HG03575 (cell line): ENCODE results near the gene IDH3A.
"Not testable (repeated sequence)": the region's sequence is repeated elsewhere in the genome, so short reads cannot be mapped to it uniquely, and the experiment has no call there.

Source experiments
- ATAC-seq: cut with Tn5 transposase; IDR thresholded peaks from one replicate; pipeline ENCODE4 v1.9.1; 2021; ENCODE audit not compliant: unreplicated experiment, insufficient number of reproducible peaks, low FRiP score; ENCODE audit errors: extremely low read depth

The IDH3A gene

DNA sequence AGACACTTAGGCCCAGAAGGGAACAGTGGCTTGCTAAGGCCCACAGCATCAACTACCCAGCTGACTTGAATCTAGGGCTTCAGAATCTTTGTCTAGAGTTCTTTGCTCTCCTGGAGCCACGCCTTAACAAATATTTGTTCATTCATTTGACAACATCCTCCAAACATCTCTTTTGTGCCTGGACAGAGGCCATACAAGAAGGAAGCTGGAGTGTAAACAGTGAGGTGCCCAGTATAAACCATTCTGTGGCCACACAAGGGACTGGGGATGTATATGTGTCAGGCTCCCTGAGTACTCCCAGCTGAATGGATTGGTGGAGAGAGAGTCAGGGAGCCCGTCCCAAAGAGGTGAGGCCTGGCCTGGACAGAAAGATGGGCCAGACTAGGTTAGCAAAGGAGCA lies 21.3 kb upstream of the IDH3A start:
- ATAC-seq, result no peak

DNA sequence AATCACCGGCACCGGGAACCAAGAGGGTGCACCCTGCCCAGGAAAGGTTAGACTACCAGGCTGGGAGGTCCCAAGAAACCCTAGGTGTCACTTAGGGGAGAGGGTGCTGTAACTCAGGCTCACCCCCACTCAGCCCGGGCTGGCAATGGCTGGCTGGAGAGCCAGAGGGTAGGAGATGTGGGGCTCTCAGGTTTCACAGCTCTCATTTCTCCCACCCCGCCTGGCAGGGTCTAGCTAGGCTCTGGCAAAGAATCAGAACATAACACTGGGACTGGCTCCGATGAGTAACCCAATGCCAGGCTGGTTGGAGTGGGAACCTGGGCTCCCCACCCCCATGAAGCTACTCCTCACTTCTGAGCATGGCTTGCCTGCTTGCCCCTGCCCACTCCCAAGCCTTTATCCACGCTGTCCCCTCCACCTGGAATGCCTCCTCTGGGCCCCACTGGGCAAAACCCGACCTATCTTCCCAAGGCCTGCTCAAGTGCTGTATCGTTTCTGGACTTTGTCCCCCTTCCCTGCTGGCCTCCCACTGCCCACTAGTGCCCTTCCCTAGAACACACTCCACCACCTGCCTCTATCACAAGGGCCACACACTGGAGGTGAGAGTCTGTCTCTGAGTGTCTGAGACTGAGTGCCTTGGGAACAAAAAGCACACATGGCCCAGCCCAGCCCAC lies 19.9 kb upstream of the IDH3A start:
- no peak for ATAC-seq

DNA sequence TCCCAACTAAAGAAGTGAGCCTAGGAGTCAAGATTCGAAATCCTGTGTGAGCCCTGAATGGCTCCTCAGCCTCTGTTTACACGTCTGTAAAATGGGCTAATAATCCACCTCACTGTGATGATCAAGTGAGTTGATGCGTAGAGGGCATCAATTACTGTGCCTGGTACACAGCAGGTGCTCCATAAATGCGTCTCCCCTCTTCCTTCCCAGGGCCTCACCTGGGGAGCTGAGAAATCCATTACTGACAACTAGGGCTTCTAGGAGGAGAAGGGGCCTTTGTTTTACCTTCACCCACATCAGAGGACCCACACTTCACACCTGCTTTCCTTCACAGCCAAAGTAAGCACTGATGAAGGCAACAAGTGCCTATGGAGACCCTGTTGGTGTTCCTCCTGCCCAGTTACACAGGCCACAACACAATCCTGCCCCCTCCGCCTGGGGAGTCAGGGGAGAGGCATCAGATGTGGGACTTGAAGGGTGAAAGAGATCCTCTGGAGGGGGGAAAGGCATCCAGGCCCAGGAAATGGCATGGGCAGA lies 19.3 kb upstream of the IDH3A start:
- ATAC-seq, result no peak

DNA sequence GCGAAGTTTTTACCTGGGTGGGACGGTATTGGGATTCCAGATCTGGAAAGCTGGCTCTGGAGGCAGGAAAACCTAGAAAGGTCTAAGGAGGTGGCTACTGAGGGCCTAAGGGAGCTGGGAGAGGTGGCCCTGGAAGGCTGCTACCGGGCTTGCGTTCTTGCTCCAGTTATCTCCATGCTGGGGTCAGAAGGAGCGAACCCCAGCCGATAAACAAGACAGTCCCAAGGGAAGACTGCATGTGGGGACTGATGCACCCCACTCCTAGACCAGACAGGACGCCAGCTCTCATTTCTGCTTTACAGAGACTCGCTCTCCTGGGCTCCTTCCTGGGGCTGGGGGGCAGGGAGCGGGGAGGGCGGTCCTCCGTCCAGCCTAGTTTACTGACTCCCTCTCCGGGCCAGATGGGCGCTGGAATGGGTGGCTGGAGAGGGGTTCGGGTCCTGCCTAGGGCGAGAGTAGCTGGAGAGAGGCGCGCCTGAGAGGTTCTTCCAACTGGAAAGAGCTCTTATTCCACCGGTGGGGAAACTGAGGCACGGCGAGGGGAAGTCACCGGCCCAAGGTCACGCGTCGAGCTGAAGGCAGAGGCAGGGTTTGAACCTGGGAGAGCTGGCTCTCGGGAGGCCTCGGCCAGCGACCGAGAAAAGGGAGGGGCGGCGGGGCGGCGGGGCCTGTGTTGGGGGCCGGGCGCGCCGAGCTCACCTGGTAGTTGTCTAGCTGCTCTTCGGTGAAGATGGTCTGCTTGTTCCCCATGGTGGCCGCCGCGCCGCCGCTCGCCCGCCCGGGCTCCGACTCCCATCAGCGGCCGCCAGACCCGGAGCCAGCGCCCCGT lies 18.5 kb upstream of the IDH3A start:
- ATAC-seq, result no peak

DNA sequence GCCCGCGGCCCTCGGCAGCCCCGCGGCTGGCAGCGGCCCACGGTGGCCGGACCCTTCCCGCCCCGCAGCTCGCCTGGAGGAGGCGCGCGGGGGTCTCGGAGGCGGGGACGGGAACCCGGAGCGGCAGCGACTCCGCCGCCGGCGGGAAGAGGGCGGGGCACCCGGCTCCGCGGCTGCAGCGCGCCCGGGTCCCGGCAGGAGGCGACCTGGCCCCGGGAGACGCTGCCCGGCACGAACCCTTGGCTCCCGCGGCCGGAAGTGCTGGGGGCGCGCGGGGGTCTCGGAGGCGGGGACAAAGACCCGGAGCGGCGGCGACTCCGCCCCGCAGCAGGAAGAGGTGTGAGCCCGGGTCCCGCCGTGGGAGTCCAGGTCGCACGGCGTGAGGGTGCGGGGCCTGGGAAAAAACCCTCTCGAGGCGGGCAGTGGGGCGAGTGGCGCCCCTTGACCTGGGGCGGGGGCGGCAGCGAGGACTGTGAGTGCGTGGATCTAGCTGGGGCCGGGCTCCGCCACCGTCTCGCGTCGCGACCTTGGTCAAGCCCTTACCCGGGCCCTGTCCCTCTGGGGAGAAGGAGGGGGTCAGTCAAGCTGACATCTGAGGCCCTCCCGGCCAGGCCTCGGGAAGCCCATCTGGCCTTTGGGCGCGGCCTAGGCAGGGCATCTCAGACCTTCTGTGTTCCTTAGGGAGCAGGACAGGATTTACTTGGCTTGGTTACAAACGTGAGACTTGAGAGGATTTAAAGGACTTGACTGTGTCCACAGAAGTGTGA lies 17.7 kb upstream of the IDH3A start, which contains the start of gene CIB2:
CIB2 (minus strand) TSS at position 151 of the 767 bp plus-strand sequence. CDS start 230 bp downstream, outside the sequence.
- no peak for ATAC-seq

DNA sequence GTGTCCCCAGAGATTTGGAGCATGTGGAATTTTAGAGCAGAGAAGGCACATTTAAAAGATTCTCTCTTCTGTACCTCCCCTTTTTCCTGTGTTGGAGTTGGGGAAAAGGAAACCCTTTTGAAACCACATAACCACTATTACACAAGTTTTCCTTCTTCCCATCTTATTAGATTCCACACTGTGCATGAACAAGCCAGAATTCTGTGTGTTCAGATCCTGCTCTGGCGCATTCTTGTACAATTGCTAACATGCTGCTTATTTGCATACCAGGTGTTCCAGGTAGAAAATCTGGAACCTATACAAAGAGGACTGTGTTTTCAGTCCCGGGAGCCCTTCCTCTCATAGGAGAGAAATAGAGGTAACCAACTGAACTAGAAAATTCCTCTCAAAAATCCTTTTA lies 15.4 kb upstream of the IDH3A start:
- no peak for ATAC-seq

DNA sequence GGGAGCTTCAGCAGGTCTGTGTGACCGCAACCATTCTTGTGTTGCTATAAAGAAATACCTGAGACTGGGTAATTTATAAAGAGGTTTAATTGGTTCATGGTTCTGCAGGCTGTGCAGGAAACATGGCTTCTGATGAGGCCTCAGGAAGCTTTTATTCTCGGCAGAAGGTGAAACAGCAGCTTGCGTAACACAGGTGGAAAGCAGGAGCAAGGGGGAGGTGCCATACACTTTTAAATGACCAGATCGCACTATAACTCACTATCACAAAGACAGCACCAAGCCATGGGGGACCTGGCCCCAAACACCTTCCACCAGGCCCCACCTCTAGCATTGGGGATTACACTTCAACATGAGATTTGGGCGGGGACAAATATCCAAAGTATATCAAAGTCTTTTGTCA lies 9.6 kb upstream of the IDH3A start:
- ATAC-seq, result no peak

DNA sequence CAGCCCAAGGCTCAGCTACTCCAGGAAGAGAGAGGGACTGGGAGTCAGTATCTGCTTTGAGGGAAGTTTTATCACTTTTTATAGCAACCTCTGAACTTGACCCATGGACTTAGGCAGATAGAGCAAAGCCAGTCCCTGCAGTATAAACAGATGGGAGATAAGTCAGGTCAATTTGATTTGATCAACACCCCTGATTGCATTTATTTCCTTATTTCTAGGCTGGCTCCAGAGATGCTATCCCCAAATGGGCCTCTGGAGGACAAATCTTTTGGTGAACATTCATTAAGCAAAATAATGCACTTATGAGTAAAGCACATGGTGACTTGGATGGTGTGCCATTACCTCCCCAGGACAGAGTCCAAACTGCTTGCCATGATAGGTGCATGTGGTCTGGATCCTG lies 8.9 kb upstream of the IDH3A start:
- no peak for ATAC-seq

DNA sequence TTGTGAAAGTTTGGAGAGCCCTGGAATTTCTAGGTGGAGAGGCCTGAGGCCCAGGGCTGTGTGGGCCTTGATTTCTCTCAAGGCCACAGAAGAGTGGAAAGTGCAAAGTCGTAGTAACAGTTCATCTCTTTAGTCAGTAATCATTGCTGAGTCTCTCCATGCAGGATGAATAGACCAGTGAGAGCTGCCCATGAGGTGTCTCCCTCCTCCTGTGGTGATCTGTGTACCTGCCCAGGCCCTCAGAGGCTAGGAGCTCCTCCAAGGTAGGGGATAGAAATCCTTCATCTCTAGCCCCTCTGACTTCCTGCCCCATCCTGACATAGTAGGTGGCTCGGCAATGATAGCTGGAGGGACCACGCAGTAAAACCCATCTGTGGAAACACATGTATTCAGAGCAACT lies 6.8 kb upstream of the IDH3A start:
- no peak for ATAC-seq

DNA sequence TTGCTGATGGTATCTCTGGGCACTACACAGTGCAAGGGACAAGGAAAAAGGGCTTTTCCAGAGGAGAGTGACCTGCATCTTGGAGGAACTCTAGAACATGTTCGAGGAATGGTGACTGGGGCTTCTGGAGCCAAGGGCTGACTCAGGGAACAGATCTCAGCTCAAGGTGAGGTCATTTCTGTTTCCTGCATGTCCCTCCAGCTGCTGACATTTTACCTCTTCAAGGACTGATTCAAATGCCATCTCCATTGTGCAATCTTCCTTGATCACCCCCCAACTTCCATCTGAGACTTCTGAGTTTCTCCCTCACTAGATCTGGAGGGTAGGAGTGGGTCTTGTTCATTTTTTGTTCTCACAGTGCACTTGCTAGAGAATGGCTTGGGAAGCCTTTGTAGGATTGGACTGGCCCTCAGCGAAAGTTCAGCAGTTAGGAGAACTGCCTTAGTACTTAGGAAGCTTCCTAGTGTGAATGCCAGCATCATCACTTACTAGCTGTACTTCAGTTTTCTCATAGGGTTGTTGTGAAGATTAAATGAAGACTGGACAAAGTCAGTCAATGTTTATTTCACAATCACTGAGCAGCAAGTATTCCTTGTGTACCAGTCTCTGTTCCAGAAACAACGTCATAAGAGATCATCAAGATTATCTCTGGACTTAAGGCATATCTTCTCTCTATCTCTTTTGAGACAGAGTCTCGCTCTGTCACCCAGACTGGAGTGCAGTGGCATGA lies 2.6 kb upstream of the IDH3A start:
- ATAC-seq, result no peak

DNA sequence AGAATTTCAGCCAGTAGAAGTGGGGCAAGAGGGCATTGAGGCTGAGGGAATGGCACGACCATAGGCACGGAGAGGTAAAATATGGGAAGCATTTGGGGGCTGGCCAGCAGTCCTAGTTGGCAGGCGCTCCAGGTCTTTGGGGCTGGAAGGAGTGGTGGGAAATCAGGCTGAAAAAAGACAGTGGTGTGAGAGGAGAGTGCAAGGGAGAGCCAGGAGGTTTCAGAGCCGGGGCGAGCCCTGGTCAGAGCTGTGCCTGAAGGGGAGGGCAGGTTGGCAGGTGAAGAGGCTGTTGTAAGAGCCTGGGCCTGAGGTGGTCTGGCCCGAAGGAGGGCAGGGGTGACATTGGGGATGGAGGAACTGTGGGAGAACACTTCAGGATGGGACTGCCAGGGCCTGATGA lies 1.6 kb upstream of the IDH3A start:
- ATAC-seq, result no peak

DNA sequence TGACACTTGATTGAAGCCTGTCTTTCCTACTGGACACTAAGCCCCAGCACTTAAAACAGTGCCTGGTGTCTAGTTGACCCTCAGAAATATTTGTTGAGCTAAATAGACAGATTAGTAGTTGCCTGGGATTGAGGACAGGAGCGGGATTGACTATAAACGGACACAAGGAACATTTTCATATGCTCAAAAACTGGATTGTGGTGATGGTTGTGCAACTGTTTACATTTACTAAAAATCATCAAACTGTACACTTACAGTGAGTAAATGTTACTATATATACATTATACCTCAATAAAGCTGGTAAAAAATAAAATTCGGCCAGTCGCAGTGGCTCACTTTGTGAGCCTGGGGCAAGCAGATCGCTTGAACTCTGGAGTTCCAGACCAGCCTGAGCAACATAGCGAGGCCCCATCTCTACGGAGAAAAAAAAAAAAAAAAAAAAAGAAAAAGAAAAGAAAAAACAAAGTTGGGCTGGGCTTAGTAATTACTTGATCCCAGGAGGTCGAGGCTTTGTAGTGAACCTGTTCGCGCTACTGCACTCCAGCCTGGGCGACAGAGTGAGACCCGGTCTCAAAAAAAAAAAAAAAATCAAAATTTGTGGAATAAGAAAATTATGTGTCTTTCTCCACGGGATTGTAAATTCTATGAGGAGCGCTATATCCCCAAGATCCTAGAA lies 632 bp upstream of the IDH3A start:
- ATAC-seq, result no peak

DNA sequence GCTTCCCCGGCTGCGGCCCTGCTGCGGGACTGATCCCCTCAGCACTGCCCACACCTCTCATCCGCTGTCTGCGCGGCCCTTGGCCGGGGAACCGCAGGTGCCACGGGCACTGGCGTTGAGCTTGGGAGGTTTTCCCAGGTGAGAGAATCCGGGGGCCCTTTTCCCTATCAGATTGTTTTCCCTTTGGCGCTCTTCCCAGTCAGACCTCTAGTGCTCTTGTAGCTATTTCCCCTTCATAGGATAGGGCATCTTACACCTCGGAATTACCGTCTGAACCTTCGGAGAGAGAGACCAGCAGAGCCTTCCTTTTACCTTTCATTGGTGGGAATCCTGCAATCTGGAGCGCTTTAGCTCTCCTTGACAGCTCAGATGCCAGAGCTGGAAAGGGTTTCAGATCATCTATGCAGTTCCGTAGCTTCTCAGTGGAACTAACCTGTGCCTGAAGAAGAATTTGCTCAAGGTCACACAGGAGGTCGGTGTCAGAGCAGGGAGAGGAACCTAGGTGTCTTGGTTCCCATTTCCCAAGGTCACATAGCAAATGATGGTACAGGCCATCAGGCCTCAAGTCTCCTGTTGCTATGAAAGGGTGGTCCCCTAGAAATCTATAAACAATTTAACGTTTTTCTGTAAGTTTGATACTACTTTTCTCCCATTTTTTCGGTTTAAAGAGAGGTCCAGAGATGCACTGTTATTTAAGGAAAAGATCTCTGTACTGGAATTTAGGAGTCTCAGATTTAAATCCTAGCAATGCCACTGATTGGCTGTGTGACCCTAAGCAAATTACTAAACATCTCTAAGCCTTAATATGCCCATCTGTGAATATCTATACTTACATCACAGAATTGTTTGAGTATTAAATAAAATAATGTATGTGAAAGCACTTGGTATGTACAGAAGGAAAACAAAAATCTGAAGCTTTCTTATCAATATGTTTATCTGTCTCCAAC lies 916 bp downstream of the IDH3A start:
- no peak for ATAC-seq

DNA sequence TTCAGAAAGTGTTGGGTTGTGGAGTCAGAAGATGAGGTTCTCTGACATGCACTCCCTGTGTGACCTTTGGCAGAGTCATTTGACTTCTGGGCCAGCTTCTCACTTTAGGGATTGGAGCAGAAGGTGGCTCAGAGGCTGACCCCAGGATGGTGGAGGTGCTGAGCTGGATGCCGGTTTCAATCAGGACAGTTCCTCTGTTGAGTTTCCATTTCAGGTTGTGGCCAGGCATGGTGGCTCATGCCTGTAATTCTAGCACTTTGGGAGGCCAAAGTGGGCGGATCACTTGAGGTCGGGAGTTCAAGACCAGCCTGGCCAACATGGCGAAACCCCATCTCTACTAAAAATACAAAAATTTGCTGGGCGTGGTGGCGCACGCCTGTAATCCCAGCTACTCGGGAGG lies 1.9 kb downstream of the IDH3A start:
- ATAC-seq, result not testable (repeated sequence)

DNA sequence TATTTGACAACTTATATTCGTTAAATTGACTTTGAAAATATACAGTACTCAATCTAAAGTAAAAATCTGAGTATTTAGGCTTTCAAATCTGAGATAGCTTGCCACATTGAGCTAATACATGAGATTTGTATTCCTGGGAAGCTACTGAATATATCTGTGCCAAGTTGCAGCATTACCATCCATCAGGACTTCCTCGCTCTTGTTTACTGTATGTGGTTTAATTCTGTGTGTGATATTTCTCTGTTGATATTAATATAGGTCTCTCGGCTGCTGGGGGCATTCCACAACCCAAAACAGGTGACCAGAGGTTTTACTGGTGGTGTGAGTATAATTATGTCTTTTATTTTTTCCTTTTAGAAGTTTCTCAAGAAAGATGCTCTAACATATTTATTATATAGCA lies 5.8 kb downstream of the IDH3A start:
- ATAC-seq, result no peak

DNA sequence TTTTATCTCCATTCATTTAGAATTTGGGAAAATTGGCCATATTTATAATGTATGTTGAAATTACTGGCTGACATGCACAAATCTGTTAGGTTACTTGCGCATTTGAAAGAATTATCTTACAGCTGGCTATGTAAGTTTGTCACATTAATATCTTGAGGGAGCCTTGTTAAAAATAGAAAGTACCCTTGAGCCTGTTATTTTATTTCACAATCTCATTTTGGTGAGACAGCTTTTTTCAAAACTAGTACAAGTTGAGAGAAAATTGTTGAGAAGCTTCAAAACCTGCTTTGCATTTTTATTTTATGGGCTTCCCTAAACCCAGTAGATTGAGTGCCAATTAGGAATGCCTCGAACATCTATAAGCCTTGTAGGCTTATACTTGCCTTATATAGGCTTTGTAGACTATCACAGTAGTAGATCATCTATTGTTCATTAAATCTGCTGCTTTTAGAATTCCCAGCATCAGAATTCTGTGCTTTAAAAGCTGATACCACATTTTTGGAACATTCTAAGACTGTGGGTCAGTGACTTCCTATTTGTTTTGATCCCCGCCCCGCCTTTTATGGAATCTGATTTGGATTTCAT lies 6.3 kb downstream of the IDH3A start:
- no peak for ATAC-seq

DNA sequence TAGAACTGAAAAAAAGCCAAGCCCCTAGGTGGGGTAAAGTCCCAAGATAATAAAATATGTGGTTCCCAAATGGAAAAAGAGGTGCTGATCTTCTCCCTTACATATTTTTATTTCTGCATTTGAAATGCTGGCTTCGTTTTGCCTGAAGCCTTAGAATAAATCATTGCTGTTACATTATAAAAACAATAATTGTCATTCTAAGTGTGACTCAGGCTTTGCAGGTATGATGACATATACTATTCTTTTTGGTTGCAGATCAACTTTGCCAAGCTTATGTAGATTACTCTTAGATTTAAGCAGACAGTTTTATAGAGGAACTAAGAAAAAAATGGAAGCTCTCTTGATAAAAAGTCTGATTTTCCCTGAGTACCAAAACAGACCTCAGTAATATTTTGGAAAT lies 7.5 kb downstream of the IDH3A start:
- no peak for ATAC-seq
